ACHN (cell line): Measurements from ENCODE around the gene ADRB2.
A peak's percentile ranks its signal among the peaks of the same experiment; 100 is the strongest.

ENCODE experiments used
- DNase-seq: peaks from one replicate; pipeline ENCODE4 v3.0.0-alpha.2; 2015
- in situ Hi-C: cut with HindIII; loops from 2 replicates; pipeline ENCODE4 v1.10.0; 2017; ENCODE audit warnings: low sequenced_read_pairs, low pct_ligation_motif_present, low pct_unique_long_range_greater_than_20kb

Gene ADRB2

GRCh38 chr5:148826739-148827070, 294 bp downstream of the ADRB2 start:
- in situ Hi-C loops, result no loop called here

DNA sequence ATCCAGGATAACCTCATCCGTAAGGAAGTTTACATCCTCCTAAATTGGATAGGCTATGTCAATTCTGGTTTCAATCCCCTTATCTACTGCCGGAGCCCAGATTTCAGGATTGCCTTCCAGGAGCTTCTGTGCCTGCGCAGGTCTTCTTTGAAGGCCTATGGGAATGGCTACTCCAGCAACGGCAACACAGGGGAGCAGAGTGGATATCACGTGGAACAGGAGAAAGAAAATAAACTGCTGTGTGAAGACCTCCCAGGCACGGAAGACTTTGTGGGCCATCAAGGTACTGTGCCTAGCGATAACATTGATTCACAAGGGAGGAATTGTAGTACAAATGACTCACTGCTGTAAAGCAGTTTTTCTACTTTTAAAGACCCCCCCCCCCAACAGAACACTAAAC, 1.3 kb downstream of the ADRB2 start:
- no peak for DNase-seq
- in situ Hi-C loops, result no loop called here

More at GRCh38 chr5:148826739-148827070, 294 bp downstream of the ADRB2 start:
- DNase-seq, result no peak

DNA sequence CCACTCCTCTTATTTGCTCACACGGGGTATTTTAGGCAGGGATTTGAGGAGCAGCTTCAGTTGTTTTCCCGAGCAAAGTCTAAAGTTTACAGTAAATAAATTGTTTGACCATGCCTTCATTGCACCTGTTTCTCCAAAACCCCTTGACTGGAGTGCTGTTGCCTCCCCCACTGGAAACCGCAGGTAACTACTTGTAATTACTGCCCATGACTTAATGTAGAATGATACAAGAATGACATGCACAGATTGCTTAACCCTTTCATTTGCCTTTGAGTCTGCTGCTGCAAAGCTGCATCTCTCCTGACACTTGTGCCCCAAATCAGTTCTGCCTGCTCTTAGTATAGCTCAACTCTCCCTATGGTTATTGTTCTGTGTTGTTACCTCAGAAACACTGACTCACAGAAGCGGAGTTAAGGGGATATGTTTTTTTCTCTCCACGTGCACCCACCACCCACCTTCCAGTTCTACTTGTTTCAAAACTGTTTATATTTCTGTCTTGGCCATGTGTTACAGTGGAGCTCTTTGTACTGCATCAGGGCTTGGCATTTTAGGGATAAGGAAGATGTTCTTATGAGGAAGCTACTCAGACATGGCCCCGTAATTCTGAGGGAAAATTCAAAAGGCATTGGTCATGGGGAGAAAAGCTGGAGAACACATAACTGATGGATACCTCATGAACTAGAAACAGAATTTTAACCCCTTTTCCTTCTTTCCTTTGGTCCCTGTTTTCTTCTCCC, 2.3 kb downstream of the ADRB2 start:
- in situ Hi-C loops, result no loop called here
- peak; percentile 39 for DNase-seq

DNA sequence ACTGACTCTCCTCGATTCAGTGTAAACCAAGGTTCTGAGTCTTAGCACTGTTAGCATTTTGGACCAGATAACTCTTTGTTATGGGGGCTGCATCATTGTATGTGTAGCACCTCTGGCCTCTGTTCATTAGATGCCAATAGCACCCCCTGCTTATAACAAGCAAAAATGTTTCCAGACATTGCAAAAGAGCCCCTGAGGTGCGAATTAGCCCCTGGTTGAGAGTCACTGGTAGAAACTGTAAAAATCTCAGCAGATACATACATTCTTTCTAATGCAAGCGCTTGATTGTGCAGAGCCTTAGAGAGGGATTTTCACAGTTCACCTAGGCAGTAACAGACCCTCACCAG, 2.8 kb downstream of the ADRB2 start:
- DNase-seq, result no peak
- in situ Hi-C loops, result no loop called here

DNA sequence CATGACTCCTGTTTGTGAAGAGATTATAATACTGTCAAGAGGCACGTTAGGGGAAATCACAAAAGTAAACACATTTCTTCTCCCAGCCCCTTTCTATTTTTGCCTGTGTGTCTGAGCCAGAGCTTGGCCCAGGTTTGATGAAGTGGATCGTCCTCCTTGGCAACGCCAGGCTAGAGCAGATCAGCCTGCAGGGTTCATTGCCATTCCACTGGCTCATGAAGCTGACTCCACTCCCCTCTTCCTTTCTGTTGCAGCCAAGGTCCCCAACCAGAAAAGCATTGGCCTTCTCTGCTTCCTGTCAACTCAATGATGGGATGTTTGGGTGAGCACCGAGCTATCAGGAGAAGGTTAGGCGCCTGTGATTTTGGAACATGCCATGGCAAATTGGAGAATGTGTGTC, 3.3 kb downstream of the ADRB2 start:
- in situ Hi-C loops, result no loop called here

DNA sequence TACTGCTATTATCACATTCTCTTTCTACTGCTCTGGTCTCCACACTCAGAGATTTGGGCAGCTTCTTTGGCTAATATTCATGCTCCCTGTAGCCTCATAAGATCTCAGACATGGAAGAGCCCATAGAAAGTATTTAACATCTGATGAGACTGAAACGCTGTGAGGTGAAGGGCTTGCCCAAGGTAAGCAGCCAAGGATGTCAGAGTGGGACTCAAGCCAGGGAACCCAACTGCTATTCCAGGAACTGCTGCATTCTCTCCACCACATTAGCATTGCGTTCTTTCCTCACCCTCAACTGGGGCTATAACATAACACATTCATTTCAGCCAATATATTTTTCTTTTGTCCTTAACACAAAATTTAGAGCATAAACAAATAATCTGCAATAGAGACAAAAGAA, 3.8 kb downstream of the ADRB2 start:
- DNase-seq, result no peak
- in situ Hi-C loops, result no loop called here

More for the DNA sequence above, 3.3 kb downstream of the ADRB2 start:
- DNase-seq, result peak; percentile 25

DNA sequence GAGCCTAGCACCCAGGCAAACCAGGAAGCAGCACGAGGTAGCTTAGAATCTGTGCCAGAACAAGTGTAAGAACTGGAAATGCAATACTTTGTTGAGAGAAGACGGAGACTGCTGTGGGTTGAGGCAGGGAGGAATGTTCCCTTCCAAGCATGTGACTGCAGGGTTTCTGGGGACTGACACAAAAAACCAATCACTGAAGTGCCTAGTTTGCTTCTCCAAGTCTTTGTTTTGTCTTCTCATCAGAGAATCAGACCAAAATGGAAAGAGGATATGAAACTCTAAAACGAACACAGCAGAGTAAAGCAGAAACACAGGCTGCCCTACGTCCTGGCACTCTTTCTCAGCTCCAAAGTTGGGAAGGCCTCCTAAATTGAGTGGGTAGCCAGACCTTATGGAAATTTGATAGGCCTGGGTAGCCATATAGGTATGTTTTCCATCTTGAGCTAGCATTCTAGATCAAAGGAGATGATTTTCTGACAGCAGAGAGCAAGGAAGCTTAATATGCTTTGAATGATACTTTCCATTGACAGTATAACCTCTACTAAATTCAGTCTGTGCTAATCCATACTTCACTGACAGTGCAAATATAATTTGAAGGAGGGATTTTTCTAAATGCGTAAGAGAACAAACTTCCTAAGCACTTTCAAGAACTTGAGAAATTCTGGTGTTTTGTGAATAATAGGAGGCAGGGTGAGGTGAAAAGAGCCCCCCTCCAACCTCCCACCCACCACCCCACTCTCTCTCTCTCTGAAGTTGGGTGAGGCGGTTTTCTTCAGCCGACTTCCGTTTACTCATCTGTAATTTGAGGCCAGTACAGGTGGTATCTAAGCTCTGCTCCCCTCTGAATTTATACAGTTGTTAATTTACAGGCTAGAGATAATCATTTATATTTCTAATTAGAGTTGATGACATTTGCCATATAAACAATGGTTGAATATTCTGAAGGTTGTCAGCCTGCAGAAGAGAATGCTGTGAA, 5.5 kb downstream of the ADRB2 start:
- no peak for DNase-seq
- in situ Hi-C loops, result no loop called here

- in situ Hi-C loops, result no loop called here
- no peak for DNase-seq
Measured at GRCh38 chr5:148833122-148833521, 6.7 kb downstream of the ADRB2 start.

DNA sequence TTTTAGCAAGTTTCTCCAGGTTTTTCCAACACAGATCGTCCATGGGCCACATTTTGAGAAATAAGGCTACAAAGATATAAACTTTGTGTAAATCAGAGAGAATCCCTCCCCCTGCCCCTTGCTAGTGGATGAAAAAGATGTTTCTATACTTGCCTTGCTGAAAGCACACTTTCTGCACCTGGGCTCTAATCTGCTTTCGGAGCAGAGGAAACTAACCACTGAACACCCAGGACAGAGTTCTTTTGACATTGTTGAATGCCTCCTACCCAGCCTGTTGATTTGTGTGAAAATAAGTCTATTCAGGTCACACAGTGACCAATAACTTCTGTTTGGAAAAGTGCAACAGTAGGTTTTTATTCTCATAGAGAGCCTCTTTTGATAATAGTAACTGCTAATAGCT, 7.5 kb downstream of the ADRB2 start:
- no peak for DNase-seq
- in situ Hi-C loops, result no loop called here

DNA sequence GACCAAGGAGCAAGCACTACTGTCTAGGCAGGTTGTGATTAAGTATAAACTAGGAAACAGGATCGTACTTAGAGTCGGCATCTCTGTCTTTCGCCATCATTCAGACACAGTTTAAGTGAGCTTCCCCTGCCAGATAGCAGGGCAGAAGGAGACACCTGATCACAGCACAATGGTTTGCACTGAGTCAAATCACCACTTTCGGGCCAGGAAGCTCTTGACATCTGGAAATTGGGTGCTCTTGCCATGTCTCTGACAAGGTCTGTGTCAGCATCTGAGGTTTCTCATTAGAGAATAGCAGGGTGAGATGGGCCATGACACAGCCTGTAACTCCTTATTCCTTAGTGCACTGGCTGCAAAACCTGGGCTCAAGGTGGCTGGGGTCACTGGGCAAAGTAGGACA, 8.3 kb downstream of the ADRB2 start:
- in situ Hi-C loops, result no loop called here
- DNase-seq, result no peak

- no peak for DNase-seq
- in situ Hi-C loops, result no loop called here
Measured at GRCh38 chr5:148836272-148837250, 10.2 kb downstream of the ADRB2 start.

- no peak for DNase-seq
- in situ Hi-C loops, result no loop called here
Measured at GRCh38 chr5:148837383-148837782, 11.0 kb downstream of the ADRB2 start.

- in situ Hi-C loops, result no loop called here
- DNase-seq, result no peak
Measured at GRCh38 chr5:148838357-148838756, 11.9 kb downstream of the ADRB2 start.

DNA sequence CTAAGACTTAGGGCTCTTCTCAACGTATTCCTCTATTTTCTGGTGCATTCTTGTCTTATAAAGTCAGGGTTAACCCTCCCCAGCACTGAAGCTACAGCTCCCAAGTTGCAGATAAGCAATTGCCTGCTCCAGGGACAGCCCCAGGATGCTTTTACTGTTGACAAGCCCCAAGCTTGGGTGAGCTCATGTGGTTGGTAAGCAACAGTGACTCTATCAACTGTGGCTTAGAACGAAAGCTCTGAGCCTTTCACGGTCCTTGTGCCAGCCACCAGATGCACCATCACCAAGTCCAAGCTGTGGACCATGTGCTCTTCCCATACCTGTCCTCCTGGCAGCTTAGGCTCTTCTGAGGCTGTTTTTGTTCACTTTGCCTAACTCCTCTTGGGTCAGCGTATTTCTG, 13.5 kb downstream of the ADRB2 start:
- in situ Hi-C loops, result no loop called here
- DNase-seq, result no peak

GRCh38 chr5:148840531-148840930, 14.1 kb downstream of the ADRB2 start:
- DNase-seq, result no peak
- in situ Hi-C loops, result no loop called here

DNA sequence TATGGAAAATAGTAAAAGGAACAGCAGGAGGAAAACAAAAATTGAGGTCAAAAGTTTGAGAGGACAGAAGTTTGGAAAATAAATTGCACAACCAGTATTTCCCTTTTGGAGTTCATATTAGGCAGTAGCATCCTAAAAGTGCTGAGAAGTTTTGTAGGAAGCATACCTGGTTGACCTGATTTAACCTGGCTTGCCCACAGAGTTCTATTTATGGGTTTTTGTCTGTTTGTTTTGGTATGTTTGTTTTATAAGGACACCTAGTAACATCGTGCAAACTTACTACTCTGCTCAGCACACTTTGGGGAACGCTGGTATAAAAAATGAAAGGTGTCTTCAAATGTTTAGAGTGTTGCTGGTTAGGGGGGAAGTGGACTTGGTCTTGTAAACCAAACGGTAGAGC, 15.1 kb downstream of the ADRB2 start:
- DNase-seq, result no peak

GRCh38 chr5:148842161-148842560, 15.8 kb downstream of the ADRB2 start:
- in situ Hi-C loops, result no loop called here
- DNase-seq, result no peak

More for the DNA sequence above, 15.1 kb downstream of the ADRB2 start:
- in situ Hi-C loops, result no loop called here

DNA sequence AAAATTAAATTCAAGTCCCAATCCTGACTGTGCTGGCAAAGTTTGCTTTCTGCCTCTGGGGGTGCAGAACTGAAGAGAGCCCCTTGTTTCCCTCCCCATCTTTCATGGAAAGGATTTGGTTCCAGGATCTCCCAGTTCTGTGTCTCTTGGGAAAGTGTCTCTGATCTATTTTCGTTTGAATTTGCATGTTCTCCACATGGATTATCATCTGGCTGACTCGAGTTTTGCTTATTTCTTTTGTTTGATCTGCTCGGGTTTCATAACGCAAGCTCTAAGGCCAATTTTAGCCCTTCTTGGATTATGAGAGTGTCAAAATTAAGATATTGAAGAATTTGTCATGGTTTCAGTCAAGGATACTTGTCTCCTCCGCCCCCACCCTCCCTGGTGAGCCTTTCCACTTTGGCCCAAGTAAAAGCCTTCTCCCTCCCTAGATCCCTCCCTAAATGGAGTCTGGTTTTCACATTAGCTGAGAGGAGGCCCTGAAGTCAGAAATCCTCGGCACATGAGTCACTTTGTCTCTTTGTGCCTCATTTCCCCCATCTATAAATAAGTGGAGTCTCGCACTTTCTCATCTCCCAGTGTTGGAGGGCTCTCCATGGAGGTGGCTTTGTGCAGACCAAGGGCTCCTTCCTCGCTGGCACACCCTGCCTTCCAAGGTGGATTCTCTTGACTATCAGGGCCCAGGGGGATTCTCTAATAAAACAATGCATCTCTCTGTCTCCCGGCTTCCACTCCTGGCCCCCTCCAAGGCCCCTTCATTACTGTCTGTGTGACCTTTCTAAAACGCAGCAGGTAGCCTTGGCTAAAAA, 17.3 kb downstream of the ADRB2 start:
- in situ Hi-C loops, result no loop called here
- peak; percentile 64 for DNase-seq
